Stimulated activated naive CD8-positive, alpha-beta T cell treated with anti-CD3 and anti-CD28 coated beads, Interleukin-15, Interleukin-2, amounts not matched to agents 100 ng/mL and 50 ng/mL, for 24 hours (primary cell): Measurements from ENCODE around the gene ERG.

ENCODE experiments used
- H3K27ac Mint-ChIP-seq: one replicate; pipeline ENCODE4 v1.8.0; 2021; ENCODE audit warnings: mild to moderate bottlenecking, mixed read lengths
- H3K27me3 Mint-ChIP-seq: one replicate; pipeline ENCODE4 v1.8.0; 2021; ENCODE audit warnings: mixed read lengths
- H3K36me3 Mint-ChIP-seq: one replicate; pipeline ENCODE4 v1.8.0; 2021; ENCODE audit warnings: low read depth, mixed read lengths
- H3K4me1 Mint-ChIP-seq: one replicate; pipeline ENCODE4 v1.8.0; 2021; ENCODE audit warnings: low read depth, mixed read lengths
- H3K4me3 Mint-ChIP-seq: one replicate; pipeline ENCODE4 v1.8.0; 2021; ENCODE audit warnings: mild to moderate bottlenecking, mixed read lengths
- H3K9me3 Mint-ChIP-seq: one replicate; pipeline ENCODE4 v1.8.0; 2021; ENCODE audit warnings: mixed read lengths

Gene ERG

DNA sequence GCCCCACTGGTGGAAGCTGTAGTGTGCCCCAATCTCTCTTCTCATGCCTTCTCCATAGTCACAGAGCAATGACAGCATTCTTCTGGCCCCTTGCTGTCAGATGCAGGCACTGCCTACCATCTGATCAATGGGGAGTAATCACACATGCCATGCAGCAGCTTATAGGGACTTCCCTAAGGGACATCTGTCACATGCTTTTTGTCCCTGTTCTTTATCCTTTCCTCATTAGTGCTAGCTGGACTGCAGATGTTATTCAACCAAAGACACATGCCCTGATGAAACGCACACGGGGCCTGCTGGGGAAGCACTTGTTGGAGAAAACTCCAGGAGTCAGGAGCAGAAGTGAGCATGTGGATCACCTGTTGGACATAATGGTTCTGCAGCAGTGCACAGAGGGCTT lies 132.8 kb downstream of the ERG start:
- H3K9me3 Mint-ChIP-seq = no peaks in the 10 kb centered on the region
- H3K27me3 Mint-ChIP-seq = no peaks in the 10 kb centered on the region
- no peaks in the 10 kb centered on the region for H3K4me1 Mint-ChIP-seq
- H3K4me3 Mint-ChIP-seq = no peak overlapping the region
- no peak overlapping the region for H3K27ac Mint-ChIP-seq
- H3K36me3 Mint-ChIP-seq = no peaks in the 10 kb centered on the region

DNA sequence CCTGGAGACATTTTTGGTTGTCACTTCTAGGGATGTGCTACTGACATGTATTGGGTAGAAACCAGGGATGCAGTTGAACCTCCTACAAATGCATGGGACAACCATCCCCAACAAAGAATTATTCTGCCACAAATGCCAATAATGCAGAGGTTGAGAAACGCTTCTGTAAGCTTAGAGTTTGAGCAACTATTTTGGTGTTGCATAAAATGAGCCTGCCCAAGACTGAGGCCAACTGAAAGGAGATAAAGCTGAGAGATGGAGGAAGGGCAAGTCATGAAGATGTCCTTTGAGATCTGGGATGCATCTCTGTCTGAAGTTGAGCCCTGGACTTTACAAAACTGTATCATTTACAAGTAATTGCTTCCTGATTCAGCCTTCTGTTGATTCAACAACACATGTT lies 134.6 kb downstream of the ERG start:
- no peaks in the 10 kb centered on the region for H3K36me3 Mint-ChIP-seq
- no peaks in the 10 kb centered on the region for H3K4me1 Mint-ChIP-seq
- H3K9me3 Mint-ChIP-seq = no peaks in the 10 kb centered on the region
- no peak overlapping the region for H3K27ac Mint-ChIP-seq
- peaks cover 3% of the 10 kb centered on the region for H3K27me3 Mint-ChIP-seq
- no peak overlapping the region for H3K4me3 Mint-ChIP-seq

DNA sequence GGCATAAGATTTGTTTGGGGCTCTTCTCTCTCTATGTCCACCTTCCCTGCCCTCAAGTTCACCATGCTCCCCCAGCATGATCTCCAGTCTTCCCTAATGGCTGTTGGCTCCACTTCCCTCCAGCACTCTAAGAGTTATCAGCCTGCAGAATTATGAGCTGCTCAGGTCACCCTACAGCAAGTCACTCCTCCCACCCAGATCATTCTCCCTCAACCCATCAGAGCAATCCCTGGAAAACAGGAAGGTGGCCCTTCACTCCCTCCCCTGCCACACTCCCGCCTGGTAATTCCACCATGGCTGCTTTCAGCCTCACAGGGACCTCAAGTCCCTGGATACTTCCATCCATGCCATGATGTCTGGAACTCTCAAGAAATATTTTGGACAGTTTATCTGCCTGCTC lies 137.0 kb downstream of the ERG start:
- no peaks in the 10 kb centered on the region for H3K36me3 Mint-ChIP-seq
- H3K27ac Mint-ChIP-seq = no peak overlapping the region
- peaks cover 6% of the 10 kb centered on the region for H3K27me3 Mint-ChIP-seq
- no peaks in the 10 kb centered on the region for H3K9me3 Mint-ChIP-seq
- H3K4me3 Mint-ChIP-seq = no peak overlapping the region
- no peaks in the 10 kb centered on the region for H3K4me1 Mint-ChIP-seq

DNA sequence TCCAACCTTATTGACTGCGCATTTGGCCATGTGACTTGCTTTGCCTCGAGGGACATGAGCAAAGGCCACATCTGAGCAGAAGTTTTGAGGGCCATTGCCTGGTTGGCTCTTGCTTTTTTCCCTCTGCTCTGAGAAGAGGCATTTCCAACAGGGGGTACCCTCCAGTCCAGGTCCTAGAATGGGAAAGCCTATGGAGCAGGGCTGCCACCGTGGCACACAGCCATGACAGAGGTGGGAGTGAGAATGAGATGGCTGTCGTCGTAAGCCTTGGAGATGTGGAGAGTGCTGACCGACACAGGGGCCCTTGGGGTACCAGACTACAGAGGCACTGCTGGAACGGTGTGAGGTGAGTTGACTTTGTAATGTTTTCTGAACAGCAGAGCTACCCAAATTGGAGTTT lies 138.4 kb downstream of the ERG start:
- Mint-ChIP-seq H3K27ac (no peak overlapping the region), H3K4me1 (no peaks in the 10 kb centered on the region), H3K9me3 (no peaks in the 10 kb centered on the region), H3K4me3 (no peak overlapping the region), H3K36me3 (no peaks in the 10 kb centered on the region), H3K27me3 (peaks cover 14% of the 10 kb centered on the region)

DNA sequence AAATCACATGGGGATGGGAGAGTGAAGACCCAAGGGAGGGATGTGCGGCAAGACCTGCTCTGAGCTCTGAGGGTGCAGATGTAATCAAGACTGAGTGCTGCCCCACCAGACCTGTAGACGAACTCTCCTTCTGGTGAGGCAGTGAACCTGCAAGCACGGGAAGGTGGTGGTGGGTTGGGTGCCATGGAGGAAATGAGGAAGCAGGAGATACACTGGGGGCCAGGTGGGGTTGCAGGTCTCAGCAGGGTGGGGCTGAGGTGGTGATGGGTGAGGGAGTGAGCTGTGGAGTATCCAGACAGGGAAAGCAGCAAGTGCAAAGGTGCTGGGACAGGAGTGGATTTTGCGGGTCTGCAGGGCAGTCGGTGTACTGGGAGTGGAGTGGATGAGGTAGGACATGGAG lies 139.2 kb downstream of the ERG start:
- Mint-ChIP-seq H3K4me3 (no peak overlapping the region), H3K36me3 (no peaks in the 10 kb centered on the region), H3K9me3 (no peaks in the 10 kb centered on the region), H3K4me1 (no peaks in the 10 kb centered on the region), H3K27ac (no peak overlapping the region), H3K27me3 (peaks cover 16% of the 10 kb centered on the region)

DNA sequence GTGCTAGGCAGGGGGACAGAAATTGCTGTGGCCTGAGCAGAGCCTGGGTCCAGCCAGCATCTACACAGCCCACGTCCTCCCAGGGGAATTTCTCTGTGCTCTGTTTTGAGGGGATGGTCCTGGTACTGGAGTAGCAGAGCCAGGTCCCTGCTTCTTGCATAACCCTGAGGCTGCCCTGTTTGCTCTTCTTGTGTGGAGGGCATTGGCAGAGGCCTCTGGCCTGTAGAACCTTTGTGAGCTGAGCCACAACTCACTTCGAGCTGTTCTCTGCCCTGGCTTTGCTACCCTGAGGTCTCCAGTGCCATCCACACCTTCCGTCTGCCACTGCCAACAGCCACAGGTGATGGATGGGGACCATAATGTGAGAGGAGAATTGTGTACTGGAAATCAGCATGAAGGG lies 139.6 kb downstream of the ERG start:
- Mint-ChIP-seq H3K4me3 (no peak overlapping the region), H3K9me3 (no peaks in the 10 kb centered on the region), H3K4me1 (no peaks in the 10 kb centered on the region), H3K36me3 (no peaks in the 10 kb centered on the region), H3K27me3 (peaks cover 17% of the 10 kb centered on the region), H3K27ac (no peak overlapping the region)

DNA sequence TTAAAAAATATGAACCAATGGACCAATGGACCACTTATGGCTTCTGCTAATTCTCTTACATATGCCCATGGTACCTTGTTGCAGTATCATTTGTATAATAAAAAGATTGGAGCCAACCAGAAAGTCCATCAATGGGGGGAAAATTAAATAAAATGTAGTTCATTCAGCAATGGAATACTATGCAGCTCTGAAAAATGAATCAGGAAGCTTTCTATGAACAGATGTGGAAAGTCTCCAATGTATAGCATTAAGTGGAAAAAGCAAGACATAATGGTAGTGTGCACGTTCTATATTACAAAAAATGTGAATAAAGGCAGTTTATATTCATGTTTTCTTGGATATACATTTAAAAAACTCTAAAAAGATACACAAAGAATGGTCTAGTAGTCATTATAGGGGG lies 140.2 kb downstream of the ERG start:
- H3K27me3 Mint-ChIP-seq = peaks cover 20% of the 10 kb centered on the region
- H3K4me3 Mint-ChIP-seq = no peak overlapping the region
- H3K4me1 Mint-ChIP-seq = no peaks in the 10 kb centered on the region
- no peaks in the 10 kb centered on the region for H3K36me3 Mint-ChIP-seq
- no peak overlapping the region for H3K27ac Mint-ChIP-seq
- no peaks in the 10 kb centered on the region for H3K9me3 Mint-ChIP-seq

DNA sequence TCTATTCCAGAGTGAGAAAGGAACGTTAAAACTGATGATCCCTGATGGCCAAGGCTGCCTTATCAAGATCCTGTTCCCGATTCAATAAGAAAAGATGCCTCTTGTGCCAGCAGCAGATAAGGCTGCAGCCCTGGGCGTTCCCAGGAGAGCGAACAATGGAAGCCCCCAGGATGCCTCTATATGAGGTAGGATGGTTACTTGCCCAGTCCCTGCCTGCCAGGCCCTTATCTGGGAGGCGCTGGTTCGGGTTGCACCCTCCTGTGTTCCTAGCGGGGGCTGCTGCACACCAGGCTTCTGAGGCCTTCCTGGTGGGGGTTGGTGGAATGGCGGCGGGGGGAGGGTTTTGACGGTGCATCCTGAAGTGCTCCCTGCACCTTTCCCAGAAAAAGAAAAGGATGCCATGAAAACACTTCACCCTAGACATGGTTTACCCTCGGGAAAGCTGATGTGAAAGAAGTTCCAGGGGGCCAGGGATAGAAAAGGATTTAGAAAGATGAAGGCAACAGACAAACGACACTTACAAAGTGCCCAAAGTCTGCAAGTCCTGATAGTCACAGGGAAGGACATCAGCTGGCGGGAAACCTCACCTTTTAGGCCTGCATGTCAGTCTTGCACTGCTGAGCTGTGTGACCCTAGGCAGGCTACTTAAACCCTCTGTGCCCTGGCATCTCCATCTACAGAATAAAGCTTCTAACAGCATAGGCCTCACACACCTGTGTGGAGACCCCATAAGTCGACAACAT lies 141.2 kb downstream of the ERG start:
- Mint-ChIP-seq H3K36me3 (no peaks in the 10 kb centered on the region), H3K27me3 (peaks cover 20% of the 10 kb centered on the region), H3K4me1 (no peaks in the 10 kb centered on the region), H3K9me3 (no peaks in the 10 kb centered on the region), H3K27ac (no peak overlapping the region), H3K4me3 (no peak overlapping the region)

DNA sequence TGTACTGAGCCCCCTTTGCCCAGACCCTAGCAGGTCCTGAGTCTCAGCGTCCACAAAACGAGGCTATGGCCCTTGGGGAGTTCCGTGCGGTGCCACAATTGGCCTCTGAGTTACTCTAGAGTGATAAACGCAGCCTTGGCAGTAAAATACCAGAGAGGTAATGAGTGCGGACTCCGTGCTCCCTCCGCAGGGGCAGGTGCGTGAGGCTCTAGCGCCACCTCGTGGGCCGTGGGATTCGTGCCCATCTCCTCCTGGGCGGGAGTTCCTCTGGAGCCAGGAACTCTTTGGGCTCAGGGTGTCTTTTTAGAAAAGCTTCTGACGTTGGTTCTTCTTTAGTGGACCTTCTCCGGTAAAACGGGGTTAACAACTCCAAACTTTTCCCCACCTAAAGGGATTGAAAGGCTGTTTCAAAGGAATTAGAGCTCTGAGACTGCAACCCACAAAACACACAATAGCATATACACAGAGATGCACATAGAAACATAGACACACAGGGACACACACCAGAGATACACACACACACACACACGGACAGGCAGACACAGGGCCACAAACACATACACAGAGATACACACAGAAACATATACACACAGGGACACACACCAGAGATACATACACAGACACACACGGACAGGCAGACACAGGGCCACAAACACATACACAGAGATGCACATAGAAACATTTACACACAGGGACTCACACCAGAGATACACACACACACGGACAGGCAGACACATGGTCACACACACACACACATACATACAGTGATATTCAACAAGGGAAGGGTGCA lies 142.1 kb downstream of the ERG start:
- Mint-ChIP-seq H3K4me1 (no peaks in the 10 kb centered on the region), H3K27ac (no peak overlapping the region)

DNA sequence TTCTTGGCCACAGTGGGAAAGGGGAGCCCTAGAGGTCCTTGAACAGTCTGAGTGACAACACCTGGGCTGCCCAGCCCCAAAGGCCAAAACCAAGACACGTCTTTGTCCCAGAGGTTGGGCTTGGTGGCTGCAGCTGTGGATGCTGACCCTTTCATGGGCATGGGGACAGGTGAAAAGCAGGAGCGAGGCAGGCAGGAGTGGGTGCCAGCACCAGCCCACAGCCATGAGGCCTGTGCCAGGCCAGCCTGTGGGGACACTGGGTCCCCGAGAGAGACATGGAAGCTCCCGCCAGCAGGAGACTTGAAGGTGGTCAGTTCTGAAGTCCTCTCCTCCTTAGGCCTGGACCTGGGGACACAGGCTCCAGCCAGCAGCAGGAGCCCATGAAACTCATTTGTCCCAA lies 142.9 kb downstream of the ERG start:
- H3K4me1 Mint-ChIP-seq = no peaks in the 10 kb centered on the region
- H3K4me3 Mint-ChIP-seq = no peak overlapping the region
- peaks cover 20% of the 10 kb centered on the region for H3K27me3 Mint-ChIP-seq
- no peak overlapping the region for H3K27ac Mint-ChIP-seq
- no peaks in the 10 kb centered on the region for H3K36me3 Mint-ChIP-seq
- no peaks in the 10 kb centered on the region for H3K9me3 Mint-ChIP-seq

More for the DNA sequence above, 142.1 kb downstream of the ERG start:
- no peaks in the 10 kb centered on the region for H3K9me3 Mint-ChIP-seq
- H3K27me3 Mint-ChIP-seq = peaks cover 20% of the 10 kb centered on the region
- no peak overlapping the region for H3K4me3 Mint-ChIP-seq
- H3K36me3 Mint-ChIP-seq = no peaks in the 10 kb centered on the region

DNA sequence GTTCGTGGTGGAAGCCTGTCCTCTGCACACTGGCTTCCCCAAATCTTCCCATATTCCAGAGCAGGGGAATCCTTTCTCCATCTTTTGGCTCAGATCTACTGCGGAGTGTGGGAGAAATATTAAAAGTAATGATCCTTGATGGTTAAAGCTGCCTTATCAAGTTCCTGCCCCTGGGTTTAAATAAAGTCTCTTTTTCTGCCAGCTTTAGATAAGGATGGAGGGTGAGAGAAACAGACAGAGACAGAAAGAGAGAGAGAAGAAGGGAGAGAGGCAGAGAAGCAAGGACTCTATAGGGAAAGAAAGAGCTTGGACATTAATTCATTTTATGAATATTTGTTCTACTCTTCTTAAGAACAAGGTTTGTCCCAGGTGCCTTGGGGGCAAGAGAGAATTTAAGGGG lies 143.5 kb downstream of the ERG start:
- no peaks in the 10 kb centered on the region for H3K9me3 Mint-ChIP-seq
- H3K4me3 Mint-ChIP-seq = no peak overlapping the region
- H3K4me1 Mint-ChIP-seq = no peaks in the 10 kb centered on the region
- H3K27ac Mint-ChIP-seq = no peak overlapping the region
- no peaks in the 10 kb centered on the region for H3K36me3 Mint-ChIP-seq
- H3K27me3 Mint-ChIP-seq = peaks cover 25% of the 10 kb centered on the region

DNA sequence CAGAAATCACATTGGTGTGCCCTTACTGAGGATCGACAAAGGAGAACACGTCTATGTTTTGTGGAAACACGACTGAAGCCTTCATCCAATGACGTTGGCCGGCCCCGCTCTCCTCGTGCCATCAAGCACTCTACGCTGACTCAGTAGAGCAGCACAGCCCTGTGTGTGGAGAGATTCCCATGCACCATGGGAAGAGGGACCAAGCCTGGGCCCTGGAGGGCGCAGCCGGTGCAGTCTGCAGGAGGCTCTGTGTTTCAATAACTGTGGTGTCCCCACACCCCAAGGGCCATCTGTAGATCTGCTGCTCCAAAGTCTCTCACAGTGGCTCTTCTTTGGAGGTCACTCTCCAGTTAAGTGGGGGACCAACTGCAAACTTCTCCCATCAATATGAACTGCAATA lies 144.0 kb downstream of the ERG start:
- Mint-ChIP-seq H3K4me1 (peaks cover 2% of the 10 kb centered on the region), H3K27me3 (peaks cover 25% of the 10 kb centered on the region), H3K4me3 (no peak overlapping the region), H3K27ac (no peak overlapping the region), H3K36me3 (no peaks in the 10 kb centered on the region), H3K9me3 (no peaks in the 10 kb centered on the region)

DNA sequence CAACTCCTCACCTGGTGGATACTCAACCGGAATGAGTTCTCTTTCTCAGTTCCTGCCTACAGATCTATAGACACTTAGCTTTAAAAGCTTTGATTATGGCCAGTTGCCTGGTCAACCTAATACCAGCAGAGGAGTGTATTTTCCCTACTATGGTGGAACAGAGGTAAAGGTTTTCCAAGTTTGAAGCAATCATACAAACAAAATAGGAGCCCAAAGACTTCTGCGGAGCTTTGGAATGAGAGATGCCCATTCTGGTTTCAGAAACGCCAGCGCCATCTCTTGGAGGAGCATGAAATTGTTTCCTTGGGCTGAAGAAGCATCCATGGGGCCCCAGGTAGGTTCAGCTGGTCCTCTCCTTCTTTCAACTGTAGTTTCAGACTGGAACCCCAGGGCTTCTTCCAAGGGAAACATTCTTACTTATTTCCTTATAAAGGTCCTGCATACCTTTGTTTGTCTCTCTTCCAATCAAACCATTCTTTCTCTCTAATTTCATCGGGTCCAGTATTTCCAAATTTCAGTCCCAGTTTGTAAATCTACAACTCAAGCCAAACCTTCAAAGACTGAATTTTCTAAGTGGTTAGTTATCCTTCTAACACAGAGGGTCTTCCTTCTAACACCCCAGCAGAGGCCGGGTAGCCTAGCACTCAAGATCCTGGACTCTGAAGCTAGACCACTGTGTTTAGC lies 145.6 kb downstream of the ERG start:
- Mint-ChIP-seq H3K9me3 (no peaks in the 10 kb centered on the region), H3K4me1 (peaks cover 11% of the 10 kb centered on the region), H3K36me3 (no peaks in the 10 kb centered on the region), H3K27me3 (peaks cover 22% of the 10 kb centered on the region), H3K4me3 (no peak overlapping the region), H3K27ac (no peak overlapping the region)

DNA sequence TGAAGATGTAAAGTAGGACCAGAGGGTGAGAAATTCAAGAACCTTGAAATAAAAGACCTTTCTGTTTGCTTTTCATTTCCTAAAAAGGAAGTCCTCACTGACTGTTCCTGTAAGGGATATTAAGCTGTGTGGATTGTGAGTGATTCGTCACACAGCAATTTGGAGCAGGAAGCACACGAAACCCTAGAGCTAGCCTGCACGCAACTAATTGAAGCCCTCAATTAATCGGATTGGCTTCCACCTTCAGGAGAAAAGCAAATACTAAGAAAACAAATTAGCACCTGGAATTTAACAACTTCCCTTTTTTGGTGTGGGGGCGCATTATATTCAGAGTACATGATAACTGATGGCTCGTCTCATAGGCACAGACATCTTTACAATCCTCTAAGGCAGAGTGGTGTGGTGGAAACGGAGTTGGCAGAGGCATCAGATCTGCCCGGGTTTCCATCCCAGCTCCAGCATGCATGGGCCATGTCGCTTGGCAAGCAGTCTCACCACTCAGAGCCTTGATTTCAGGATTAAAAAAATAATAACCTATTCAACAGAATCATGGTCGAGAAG lies 146.2 kb downstream of the ERG start:
- H3K4me1 Mint-ChIP-seq = peaks cover 11% of the 10 kb centered on the region
- no peak overlapping the region for H3K4me3 Mint-ChIP-seq
- H3K27me3 Mint-ChIP-seq = peaks cover 22% of the 10 kb centered on the region
- no peak overlapping the region for H3K27ac Mint-ChIP-seq
- H3K9me3 Mint-ChIP-seq = no peaks in the 10 kb centered on the region
- no peaks in the 10 kb centered on the region for H3K36me3 Mint-ChIP-seq
